ENCODE measurements around the gene TBC1D9.

The TBC1D9 gene

DNA sequence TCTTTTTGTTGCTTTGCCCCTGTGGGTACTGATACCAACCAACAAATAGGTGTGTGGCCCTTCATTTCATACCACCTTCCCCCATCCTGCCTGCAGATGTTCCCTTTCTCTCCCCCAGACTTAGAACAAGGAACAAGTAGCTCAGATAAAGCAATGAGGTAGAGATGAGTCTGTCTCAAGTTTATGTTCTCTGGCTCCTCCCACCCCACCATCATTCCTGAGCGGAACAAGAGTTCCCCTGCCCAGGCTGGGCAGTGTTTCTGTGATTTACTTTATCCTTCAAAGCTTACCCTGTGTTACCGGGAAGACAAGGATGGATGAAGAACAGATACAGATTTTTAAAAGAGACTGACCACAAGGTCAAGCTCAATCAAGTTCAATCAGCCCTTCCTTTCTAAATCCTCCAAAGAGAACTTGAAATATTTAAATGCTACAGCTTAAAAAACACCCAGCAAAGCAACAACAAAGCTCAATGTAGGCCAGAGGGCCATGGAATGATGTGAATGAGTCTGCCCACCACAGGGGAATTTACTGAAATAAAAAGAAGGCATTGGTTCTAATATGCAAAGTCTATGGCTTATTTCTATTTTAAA, 107.4 kb downstream of the TBC1D9 start:
- no peak for DNase-seq (ENCODE audit: low read depth in 2 of 2)

- no peak for DNase-seq (ENCODE audit: low read depth in 2 of 2)
Observed at GRCh38 chr4:140645614-140646412, 110.4 kb downstream of the TBC1D9 start.

DNA sequence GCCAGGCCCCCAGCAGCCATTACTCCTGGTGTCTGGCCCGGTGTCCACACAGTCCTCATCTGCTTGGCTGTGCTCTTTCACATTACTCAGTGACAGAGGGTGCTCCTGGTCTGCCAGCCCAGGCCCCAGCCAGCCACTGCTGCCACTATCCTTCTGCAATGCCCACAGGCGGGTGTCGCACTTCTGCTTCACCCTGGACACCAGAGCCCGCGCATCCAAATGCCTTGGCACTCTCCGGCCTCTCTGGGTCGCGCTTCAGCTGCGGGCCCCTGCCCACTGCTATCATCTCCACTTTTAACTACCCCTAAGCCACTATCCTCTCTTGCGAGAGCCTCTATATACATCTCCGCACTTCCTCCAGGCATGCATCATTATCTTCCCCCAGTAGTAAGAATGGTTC, 111.0 kb downstream of the TBC1D9 start:
- DNase-seq (ENCODE audit: low read depth in 2 of 2), result no peak

- no peak for DNase-seq (ENCODE audit: low read depth in 2 of 2)
Observed at GRCh38 chr4:140644470-140645185, 111.6 kb downstream of the TBC1D9 start.

DNA sequence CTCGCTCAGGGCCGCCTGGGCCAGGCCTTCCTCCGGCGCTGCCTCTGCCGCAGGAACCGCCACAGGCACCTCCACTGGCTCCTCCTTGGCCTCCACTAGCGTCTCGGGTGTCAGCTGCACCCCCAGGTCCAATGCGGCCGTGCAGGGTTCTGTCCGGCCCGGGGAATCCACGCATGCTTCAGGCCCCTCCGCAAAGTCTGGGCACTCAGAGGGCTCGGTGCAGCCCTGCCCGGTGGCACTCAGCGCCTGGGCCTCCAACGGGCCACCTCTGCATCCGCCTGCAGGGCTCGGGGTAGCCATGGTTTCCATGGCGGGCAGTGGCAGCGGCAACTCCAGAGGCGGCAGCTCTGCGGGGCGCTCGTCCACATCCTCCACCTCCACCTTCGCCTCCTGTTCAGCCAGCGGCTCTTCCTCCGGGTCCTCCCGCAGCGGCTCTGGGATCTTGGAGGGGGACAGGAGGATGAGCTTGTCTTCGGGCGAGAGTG, 112.6 kb downstream of the TBC1D9 start:
- no peak for DNase-seq (ENCODE audit: low read depth in 2 of 2)

DNA sequence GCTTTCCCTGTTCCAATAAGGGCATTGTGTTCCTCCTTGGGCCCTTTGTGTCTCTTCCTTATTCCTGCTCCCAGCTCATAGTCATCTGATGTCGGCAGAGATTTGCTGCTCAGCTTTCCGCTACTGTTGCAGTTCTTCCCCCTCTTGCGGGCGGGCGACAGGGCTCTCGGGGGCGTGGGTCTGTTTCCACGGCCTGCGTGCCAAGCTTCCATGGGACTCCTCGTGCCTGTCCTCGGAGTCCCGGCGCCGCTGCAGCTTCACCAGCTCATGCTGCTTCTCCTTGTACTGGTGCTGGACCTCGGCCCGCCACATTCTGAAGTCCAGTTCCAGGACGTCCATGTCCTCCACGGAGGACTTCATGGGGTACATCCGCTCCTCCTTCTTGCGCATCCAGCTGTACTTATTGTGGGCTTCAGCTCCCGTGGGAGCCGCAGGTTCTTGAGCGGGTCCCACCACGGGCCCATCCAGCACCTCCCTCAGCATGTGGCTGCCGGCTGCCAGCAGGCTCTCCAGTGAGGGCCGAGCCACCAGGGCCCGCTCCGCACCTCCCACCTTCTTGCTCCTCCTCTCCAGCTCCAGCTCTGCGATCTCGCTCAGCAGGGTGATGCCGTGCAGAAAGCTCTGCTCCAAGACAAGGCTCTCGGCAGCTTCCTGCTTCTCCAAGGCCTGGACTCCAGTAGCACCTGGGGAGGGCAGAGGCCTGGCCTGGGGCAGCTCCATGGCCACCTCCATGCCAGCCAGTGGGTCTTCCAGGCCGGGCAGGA, 113.3 kb downstream of the TBC1D9 start:
- no peak for DNase-seq (ENCODE audit: low read depth in 2 of 2)

GRCh38 chr4:140641789-140642439, 114.3 kb downstream of the TBC1D9 start:
- no peak for DNase-seq (ENCODE audit: low read depth in 2 of 2)

DNA sequence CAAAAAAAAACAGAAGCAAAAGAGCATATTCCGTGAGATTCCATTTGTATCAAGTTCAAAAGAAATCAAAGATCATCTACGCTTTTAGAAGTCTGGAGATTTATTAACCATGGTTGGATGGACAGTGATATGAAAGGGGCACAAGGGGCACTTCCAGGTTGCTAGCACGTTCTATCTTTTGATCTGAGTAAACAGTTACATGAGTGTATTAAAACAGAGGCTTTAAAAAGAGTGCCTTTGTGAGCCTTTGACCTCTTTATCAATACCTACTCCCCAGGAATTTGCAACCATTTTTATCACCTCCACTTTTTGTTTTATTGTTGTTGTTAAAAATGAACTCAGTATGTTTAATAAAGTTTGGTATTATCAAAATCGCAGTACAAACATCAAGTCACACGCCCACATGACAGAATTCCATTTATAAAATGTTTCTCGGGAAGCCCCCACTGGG, 115.1 kb downstream of the TBC1D9 start:
- DNase-seq (ENCODE audit: low read depth in 2 of 2), result no peak

GRCh38 chr4:140640150-140640748, 115.9 kb downstream of the TBC1D9 start:
- no peak for DNase-seq (ENCODE audit: low read depth in 2 of 2)

GRCh38 chr4:140639066-140639465, 117.1 kb downstream of the TBC1D9 start:
- no peak for DNase-seq (ENCODE audit: low read depth in 2 of 2)

- DNase-seq (ENCODE audit: low read depth in 2 of 2), result no peak
Observed at GRCh38 chr4:140637836-140638235, 118.3 kb downstream of the TBC1D9 start.

- no peak for DNase-seq (ENCODE audit: low read depth in 2 of 2)
Observed at GRCh38 chr4:140635606-140636005, 120.6 kb downstream of the TBC1D9 start.

DNA sequence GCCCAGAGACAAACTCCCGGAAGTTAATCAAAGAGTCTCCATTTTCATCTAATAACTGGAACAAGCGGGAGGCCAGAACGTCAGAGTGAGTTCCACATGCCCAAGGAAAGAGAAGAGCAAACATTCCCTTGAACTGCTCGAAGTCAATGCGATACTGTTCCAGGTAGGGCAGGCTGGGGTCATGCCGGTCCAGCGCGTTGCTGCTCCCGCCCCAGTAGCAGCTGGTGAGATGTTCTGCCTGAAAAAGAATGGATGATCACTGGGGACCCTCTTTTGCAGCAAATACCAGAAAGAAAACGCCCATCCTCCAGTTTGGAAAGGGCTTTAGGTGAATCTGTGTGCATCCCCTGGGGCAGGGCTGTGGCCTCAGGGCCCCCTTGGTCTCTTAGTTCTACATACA, 122.2 kb downstream of the TBC1D9 start:
- DNase-seq (ENCODE audit: low read depth in 2 of 2), result no peak

GRCh38 chr4:140633124-140633523, 123.1 kb downstream of the TBC1D9 start:
- DNase-seq (ENCODE audit: low read depth in 2 of 2), result no peak

- DNase-seq (ENCODE audit: low read depth in 2 of 2), result no peak
Observed at GRCh38 chr4:140630246-140630645, 125.9 kb downstream of the TBC1D9 start.

- no peak for DNase-seq (ENCODE audit: low read depth in 2 of 2)
Observed at GRCh38 chr4:140628016-140628415, 128.2 kb downstream of the TBC1D9 start.

GRCh38 chr4:140626661-140627376, 129.4 kb downstream of the TBC1D9 start:
- no peak for DNase-seq (ENCODE audit: low read depth in 2 of 2)

DNA sequence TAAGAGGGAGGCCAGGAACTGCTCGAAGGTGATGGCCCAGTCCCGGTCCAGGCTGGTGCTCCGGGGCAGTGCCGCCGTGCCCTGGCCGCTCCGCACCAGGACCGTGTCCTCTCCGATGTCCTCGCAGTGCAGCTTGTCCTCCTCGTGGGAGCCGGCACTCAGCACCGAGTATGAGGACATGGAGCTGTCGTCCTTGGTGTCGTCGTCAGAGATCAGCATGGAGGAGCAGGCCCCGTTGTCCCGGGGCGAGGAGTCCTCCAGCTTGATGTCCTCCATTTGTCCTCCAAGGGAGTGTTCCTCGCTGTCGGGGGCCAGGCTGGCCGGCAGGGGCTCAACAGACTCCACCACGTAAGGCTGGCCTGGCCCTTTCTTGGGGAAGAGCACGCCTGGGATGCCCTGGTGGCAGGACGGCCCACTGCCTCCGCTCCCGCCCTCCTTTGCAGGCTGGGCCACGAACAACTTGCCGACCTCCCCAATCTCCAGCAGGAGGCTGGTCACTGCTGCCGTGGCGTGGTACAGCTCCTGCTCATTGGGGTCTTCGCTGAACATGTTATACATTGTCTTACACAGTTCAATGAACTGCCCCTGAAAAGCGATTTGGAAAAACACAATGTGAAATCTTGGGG, 133.7 kb downstream of the TBC1D9 start:
- DNase-seq (ENCODE audit: low read depth in 2 of 2), result no peak

- no peak for DNase-seq (ENCODE audit: low read depth in 2 of 2)
Observed at GRCh38 chr4:140621161-140621560, 135.0 kb downstream of the TBC1D9 start.
